SK-N-SH treated with all-trans-retinoic acid at 6 μM for 48 hours (cell line): ENCODE data around the gene IKZF5.

Experiments
- ATAC-seq: fragments of 200-7000 bp; cut with Tn5 transposase; 3 replicates; pipeline ENCODE4 v1.9.1; 2020; ENCODE audit warnings: mild to moderate bottlenecking, moderate library complexity
- ARNTL ChIP-seq: fragments of 450-650 bp; formaldehyde crosslinking; IDR thresholded peaks from 2 replicates; pipeline ENCODE4 v1.5.0; 2020; ENCODE audit warnings: low read depth, mild to moderate bottlenecking, moderate library complexity, borderline replicate concordance
- BACH2 ChIP-seq: fragments of 250-450 bp; sonication (Bioruptor Pico); IDR thresholded peaks from 2 replicates; pipeline ENCODE4 v1.9.0; 2021; ENCODE audit warnings: mild to moderate bottlenecking, borderline replicate concordance
- CREB5 ChIP-seq: fragments of 250-450 bp; sonication (Bioruptor Pico); IDR thresholded peaks from 2 replicates; pipeline ENCODE4 v1.5.1; 2020; ENCODE audit warnings: low read depth, mild to moderate bottlenecking, moderate library complexity
- CSDC2 ChIP-seq: fragments of 250-450 bp; sonication (Bioruptor Pico); IDR thresholded peaks from 2 replicates; pipeline ENCODE4 v1.5.0; 2020; ENCODE audit warnings: mild to moderate bottlenecking, moderate library complexity
- CSRNP3 ChIP-seq: fragments of 250-450 bp; sonication (Bioruptor Pico); IDR thresholded peaks from 2 replicates; pipeline ENCODE4 v1.5.1; 2021; ENCODE audit warnings: mild to moderate bottlenecking, moderate library complexity
- ESRRG ChIP-seq: fragments of 250-450 bp; sonication (Bioruptor Pico); IDR thresholded peaks from 2 replicates; pipeline ENCODE4 v1.6.1; 2021; ENCODE audit warnings: mild to moderate bottlenecking
- GLIS3 ChIP-seq: fragments of 250-450 bp; sonication (Bioruptor Pico); IDR thresholded peaks from 2 replicates; pipeline ENCODE4 v1.5.0; 2020; ENCODE audit warnings: mild to moderate bottlenecking, moderate library complexity
- ISL1 ChIP-seq: fragments of 250-450 bp; sonication (Bioruptor Pico); IDR thresholded peaks from 2 replicates; pipeline ENCODE4 v2.1.2; 2022; ENCODE audit warnings: mild to moderate bottlenecking, moderate library complexity
- OSR1 ChIP-seq: fragments of 250-450 bp; sonication (Bioruptor Pico); IDR thresholded peaks from 2 replicates; pipeline ENCODE4 v1.8.0; 2022; ENCODE audit warnings: moderate library complexity, mild to moderate bottlenecking, inconsistent platforms
- PATZ1 ChIP-seq: fragments of 250-450 bp; sonication (Bioruptor Pico); IDR thresholded peaks from 2 replicates; pipeline ENCODE4 v1.8.0; 2020; ENCODE audit warnings: mild to moderate bottlenecking, moderate library complexity, borderline replicate concordance
- PPARA ChIP-seq: fragments of 250-450 bp; sonication (Bioruptor Pico); IDR thresholded peaks from 2 replicates; pipeline ENCODE4 v1.5.0; 2020; ENCODE audit warnings: mild to moderate bottlenecking, borderline replicate concordance
- RARB ChIP-seq: fragments of 250-450 bp; sonication (Bioruptor Pico); IDR thresholded peaks from 2 replicates; pipeline ENCODE4 v1.8.0; 2021; ENCODE audit warnings: mild to moderate bottlenecking, moderate library complexity
- SNAI2 ChIP-seq: fragments of 250-450 bp; sonication (Bioruptor Pico); IDR thresholded peaks from 2 replicates; pipeline ENCODE4 v1.5.0; 2020; ENCODE audit warnings: mild to moderate bottlenecking, moderate library complexity
- TOX ChIP-seq: fragments of 250-450 bp; sonication (Bioruptor Pico); IDR thresholded peaks from 2 replicates; pipeline ENCODE4 v1.8.0; 2021; ENCODE audit warnings: mild to moderate bottlenecking, moderate library complexity, borderline replicate concordance
- TSHZ2 ChIP-seq: fragments of 250-450 bp; sonication (Bioruptor Pico); IDR thresholded peaks from 2 replicates; pipeline ENCODE4 v1.5.0; 2020; ENCODE audit warnings: mild to moderate bottlenecking, moderate library complexity
- ZC3H10 ChIP-seq: fragments of 250-450 bp; sonication (Bioruptor Pico); IDR thresholded peaks from 2 replicates; pipeline ENCODE4 v1.5.1; 2021; ENCODE audit warnings: mild to moderate bottlenecking, moderate library complexity
- ZFP30 ChIP-seq: fragments of 450-650 bp; formaldehyde crosslinking; IDR thresholded peaks from 2 replicates; pipeline ENCODE4 v1.5.0; 2022; ENCODE audit warnings: mild to moderate bottlenecking, moderate library complexity
- ZNF565 ChIP-seq: fragments of 450-650 bp; formaldehyde crosslinking; conservative IDR thresholded peaks from 2 replicates; pipeline ENCODE4 v1.5.0; 2020; ENCODE audit warnings: low read depth, mild to moderate bottlenecking, moderate library complexity
- ZNF70 ChIP-seq: fragments of 450-650 bp; formaldehyde crosslinking; IDR thresholded peaks from 2 replicates; pipeline ENCODE4 v1.5.0; 2020; ENCODE audit warnings: mild to moderate bottlenecking, moderate library complexity
- ZNF8 ChIP-seq: fragments of 450-650 bp; formaldehyde crosslinking; IDR thresholded peaks from 2 replicates; pipeline ENCODE4 v1.5.0; 2020; ENCODE audit warnings: mild to moderate bottlenecking, moderate library complexity

Gene IKZF5

GRCh38 chr10:123016228-123016627 is 7.6 kb upstream of the IKZF5 start:
- TF ChIP-seq GLIS3 (CRISPR knock-in tag) = no peak
- no peak for TF ChIP-seq OSR1 (CRISPR knock-in tag)
- no peak for TF ChIP-seq ZNF70 (CRISPR knock-in tag)
- no peak for TF ChIP-seq ZFP30 (CRISPR knock-in tag)
- no peak for TF ChIP-seq CREB5 (CRISPR knock-in tag)
- TF ChIP-seq TOX = no peak
- TF ChIP-seq, all 23 proteins: peak for 0
- no peak for ATAC-seq

GRCh38 chr10:123014772-123015171 is 6.2 kb upstream of the IKZF5 start:
- TF ChIP-seq CSDC2 (CRISPR knock-in tag) (no peak), GLIS3 (CRISPR knock-in tag) (no peak), RARB (CRISPR knock-in tag) (no peak), ZNF8 (no peak), ISL1 (CRISPR knock-in tag) (no peak), PPARA (CRISPR knock-in tag) (no peak), OSR1 (CRISPR knock-in tag) (no peak), CSRNP3 (CRISPR knock-in tag) (no peak), ARNTL (CRISPR knock-in tag) (no peak), SNAI2 (no peak), ESRRG (CRISPR knock-in tag) (no peak), ZFP30 (CRISPR knock-in tag) (no peak), TOX (no peak), ZC3H10 (no peak), TSHZ2 (CRISPR knock-in tag) (no peak), PATZ1 (CRISPR knock-in tag) (no peak)
- no peak for ATAC-seq

GRCh38 chr10:123013456-123014419 is 5.1 kb upstream of the IKZF5 start:
- ATAC-seq = no peak
- TF ChIP-seq BACH2 (no peak), ESRRG (CRISPR knock-in tag) (no peak), TOX (no peak), ZFP30 (CRISPR knock-in tag) (no peak), ZNF565 (CRISPR knock-in tag) (no peak)

GRCh38 chr10:123011987-123012386 is 3.4 kb upstream of the IKZF5 start:
- TF ChIP-seq PATZ1 (CRISPR knock-in tag) = no peak
- no peak for TF ChIP-seq OSR1 (CRISPR knock-in tag)
- no peak for TF ChIP-seq CSRNP3 (CRISPR knock-in tag)
- TF ChIP-seq BACH2 = no peak
- TF ChIP-seq GLIS3 (CRISPR knock-in tag) = no peak
- TF ChIP-seq TOX = no peak
- TF ChIP-seq ZNF565 (CRISPR knock-in tag) = no peak
- TF ChIP-seq, all 23 proteins: peak for 0
- no peak for ATAC-seq
